Measurements from ENCODE around the gene HAO1.
"Not testable (repeated sequence)": the region's sequence is repeated elsewhere in the genome, so short reads cannot be mapped to it uniquely, and the experiment has no call there.

HAO1 gene

DNA sequence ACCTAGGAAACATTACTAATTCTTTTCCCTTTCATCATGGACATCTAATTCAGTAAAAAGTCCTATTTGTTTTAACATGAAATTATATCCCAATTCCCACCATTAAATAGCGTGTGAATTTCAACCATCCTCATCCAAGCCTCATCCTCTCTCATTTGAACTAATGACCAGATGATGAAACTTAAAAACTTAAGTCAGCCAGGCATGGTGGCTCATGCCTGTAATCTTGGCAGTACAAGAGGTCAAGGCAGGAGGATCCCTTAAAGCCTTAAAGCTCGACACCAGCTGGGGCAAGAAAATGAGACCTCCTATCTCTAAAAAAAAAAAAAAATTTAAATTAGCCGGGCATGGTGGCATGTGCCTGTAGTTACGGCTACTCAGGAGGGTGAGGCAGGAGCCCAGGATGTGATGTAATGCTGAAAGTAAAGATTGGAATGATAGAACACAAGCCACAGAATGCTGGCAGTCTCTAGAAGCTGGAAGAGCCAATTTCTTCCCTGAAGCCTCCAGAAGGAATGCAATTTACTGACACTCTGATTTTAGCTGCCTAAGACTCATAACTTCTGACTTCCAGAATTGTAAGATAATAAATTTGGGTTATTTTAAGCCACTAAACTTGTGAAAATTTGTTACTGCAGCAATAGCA lies 27.1 kb upstream of the HAO1 start:
- Histone ChIP-seq H3K27me3 (ENCODE audit: control insufficient read depth, insufficient read depth, low read length) (no peaks in the 10 kb centered on the region), H3K9me3 (ENCODE audit: control insufficient read depth, insufficient read depth, low read depth, low read length) (no peaks in the 10 kb centered on the region), H3K4me1 (ENCODE audit: control insufficient read depth, insufficient read depth, low read length) (no peaks in the 10 kb centered on the region), H3K4me3 (ENCODE audit: low read depth, low read length) (no peak overlapping the region), H3K27ac (ENCODE audit: low read depth, low read length) (no peak overlapping the region), H3K36me3 (ENCODE audit: control insufficient read depth, insufficient read depth, low read length) (no peaks in the 10 kb centered on the region), H3K9ac (ENCODE audit: low read length) (no peak overlapping the region)

DNA sequence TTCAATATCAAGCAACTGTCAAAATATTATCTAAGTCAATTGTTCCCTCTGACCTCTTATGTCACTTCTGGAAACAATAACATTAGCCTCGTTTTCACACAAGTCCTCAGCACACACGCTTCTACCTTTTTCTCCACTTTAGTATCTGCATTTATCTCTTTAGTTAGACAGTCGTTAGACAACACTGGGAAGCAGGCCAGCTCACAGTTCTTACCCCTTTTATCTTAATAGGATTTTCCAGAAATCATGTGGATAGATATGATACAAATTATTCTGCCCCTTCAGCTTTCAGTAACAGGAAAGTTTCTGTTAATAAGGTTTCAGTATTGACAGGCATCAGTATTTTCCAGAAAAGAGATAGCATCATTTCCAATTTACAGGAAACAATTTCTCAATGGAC lies 25.9 kb upstream of the HAO1 start:
- Histone ChIP-seq H3K27me3 (ENCODE audit: control insufficient read depth, insufficient read depth, low read length) (no peaks in the 10 kb centered on the region), H3K4me3 (ENCODE audit: low read depth, low read length) (no peak overlapping the region), H3K27ac (ENCODE audit: low read depth, low read length) (no peak overlapping the region), H3K9me3 (ENCODE audit: control insufficient read depth, insufficient read depth, low read depth, low read length) (no peaks in the 10 kb centered on the region), H3K4me1 (ENCODE audit: control insufficient read depth, insufficient read depth, low read length) (no peaks in the 10 kb centered on the region), H3K9ac (ENCODE audit: low read length) (no peak overlapping the region), H3K36me3 (ENCODE audit: control insufficient read depth, insufficient read depth, low read length) (no peaks in the 10 kb centered on the region)

DNA sequence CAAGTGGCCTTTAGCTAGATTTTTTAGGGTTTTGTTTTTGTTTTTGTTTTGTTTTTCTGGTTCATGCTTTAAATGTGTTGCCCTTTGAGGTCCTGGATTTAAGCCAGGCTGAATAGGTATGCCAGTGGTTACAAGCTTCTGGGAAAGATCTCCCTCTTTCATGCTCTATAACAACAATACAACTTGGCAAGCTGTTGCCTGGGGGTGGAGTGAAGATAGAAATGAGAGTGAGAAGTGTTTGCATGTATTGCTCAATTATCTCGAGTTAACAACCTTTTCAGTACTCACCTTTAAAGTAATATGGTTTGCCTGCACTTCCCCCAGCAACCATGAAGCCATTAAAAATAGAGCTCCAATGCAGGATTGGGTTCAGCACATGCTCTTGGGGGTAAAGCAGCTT lies 19.2 kb upstream of the HAO1 start:
- H3K4me1 ChIP-seq (ENCODE audit: control insufficient read depth, insufficient read depth, low read length) = no peaks in the 10 kb centered on the region
- no peak overlapping the region for H3K4me3 ChIP-seq (ENCODE audit: low read depth, low read length)
- H3K27me3 ChIP-seq (ENCODE audit: control insufficient read depth, insufficient read depth, low read length) = no peaks in the 10 kb centered on the region
- no peaks in the 10 kb centered on the region for H3K36me3 ChIP-seq (ENCODE audit: control insufficient read depth, insufficient read depth, low read length)
- H3K9ac ChIP-seq (ENCODE audit: low read length) = no peak overlapping the region
- H3K9me3 ChIP-seq (ENCODE audit: control insufficient read depth, insufficient read depth, low read depth, low read length) = peaks cover 23% of the 10 kb centered on the region
- H3K27ac ChIP-seq (ENCODE audit: low read depth, low read length) = no peak overlapping the region

DNA sequence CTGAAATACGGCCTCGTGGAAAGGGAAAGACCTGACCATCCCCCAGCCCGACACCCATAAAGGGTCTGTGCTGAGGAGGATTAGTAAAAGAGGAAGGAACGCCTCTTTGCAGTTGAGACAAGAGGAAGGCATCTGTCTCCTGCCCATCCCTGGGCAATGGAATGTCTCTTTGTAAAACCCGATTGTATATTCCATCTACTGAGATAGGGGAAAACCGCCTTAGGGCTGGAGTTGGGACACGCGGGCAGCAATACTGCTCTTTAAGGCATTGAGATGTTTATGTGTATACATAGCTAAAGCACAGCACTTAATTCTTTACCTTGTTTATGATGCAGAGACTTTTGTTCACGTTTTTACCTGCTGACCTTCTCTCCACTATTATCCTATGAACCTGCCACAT lies 16.3 kb upstream of the HAO1 start:
- not testable (repeated sequence) for H3K27ac ChIP-seq (ENCODE audit: low read depth, low read length); H3K4me3 ChIP-seq (ENCODE audit: low read depth, low read length); H3K27me3 ChIP-seq (ENCODE audit: control insufficient read depth, insufficient read depth, low read length); H3K4me1 ChIP-seq (ENCODE audit: control insufficient read depth, insufficient read depth, low read length); H3K36me3 ChIP-seq (ENCODE audit: control insufficient read depth, insufficient read depth, low read length); H3K9ac ChIP-seq (ENCODE audit: low read length)
- peaks cover 23% of the 10 kb centered on the region for H3K9me3 ChIP-seq (ENCODE audit: control insufficient read depth, insufficient read depth, low read depth, low read length)

DNA sequence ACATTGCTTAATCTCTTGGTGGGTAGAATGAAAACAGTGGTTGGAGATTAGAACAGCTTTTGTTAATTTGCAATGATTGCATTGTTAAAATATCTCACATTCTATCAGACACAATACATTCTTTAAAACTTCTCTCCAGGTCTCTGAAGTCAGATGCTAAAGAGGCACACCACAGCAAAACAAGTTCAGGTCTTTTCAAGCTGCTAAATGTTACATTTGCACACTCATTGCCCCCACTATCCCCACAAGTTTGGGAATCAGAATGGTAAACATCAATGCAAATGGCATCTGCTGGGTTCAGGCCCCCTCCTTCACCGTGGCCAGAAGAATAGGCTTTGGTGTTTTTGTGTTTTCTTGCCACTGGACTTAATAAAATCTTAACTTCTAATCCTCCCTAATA lies 10.1 kb upstream of the HAO1 start:
- 0 out of 2 replicates have a peak, but pooled peaks cover 10% of the 10 kb centered on the region for H3K9me3 ChIP-seq (ENCODE audit: control insufficient read depth, insufficient read depth, low read depth, low read length)
- H3K36me3 ChIP-seq (ENCODE audit: control insufficient read depth, insufficient read depth, low read length) = no peaks in the 10 kb centered on the region

DNA sequence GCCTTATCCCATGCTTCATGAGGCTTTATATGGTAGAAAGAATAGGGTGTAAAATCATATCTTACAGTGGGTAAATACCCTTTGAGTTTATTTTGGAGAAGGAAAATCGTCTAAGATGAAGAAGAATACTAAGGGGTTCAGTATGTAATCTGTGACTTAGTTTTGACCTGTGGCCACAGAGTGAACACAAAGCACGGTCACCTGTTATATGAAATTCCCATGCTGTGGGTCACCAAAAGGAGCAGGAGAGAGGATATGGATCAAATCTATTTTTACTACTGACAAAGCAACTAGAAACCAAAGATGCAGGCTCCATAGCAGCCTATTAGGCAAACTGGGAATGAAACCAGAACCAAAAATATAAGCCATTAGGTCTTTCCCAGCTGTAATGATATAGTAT lies 3.6 kb upstream of the HAO1 start:
- H3K4me1 ChIP-seq (ENCODE audit: control insufficient read depth, insufficient read depth, low read length) = no peaks in the 10 kb centered on the region
- no peak overlapping the region for H3K4me3 ChIP-seq (ENCODE audit: low read depth, low read length)
- H3K9ac ChIP-seq (ENCODE audit: low read length) = no peak overlapping the region
- H3K27ac ChIP-seq (ENCODE audit: low read depth, low read length) = no peak overlapping the region
- H3K9me3 ChIP-seq (ENCODE audit: control insufficient read depth, insufficient read depth, low read depth, low read length) = peaks cover 25% of the 10 kb centered on the region
- no peaks in the 10 kb centered on the region for H3K36me3 ChIP-seq (ENCODE audit: control insufficient read depth, insufficient read depth, low read length)
- H3K27me3 ChIP-seq (ENCODE audit: control insufficient read depth, insufficient read depth, low read length) = no peaks in the 10 kb centered on the region

More for the DNA sequence above, 10.1 kb upstream of the HAO1 start:
- no peak overlapping the region for H3K27ac ChIP-seq (ENCODE audit: low read depth, low read length)
- H3K9ac ChIP-seq (ENCODE audit: low read length) = no peak overlapping the region
- H3K4me1 ChIP-seq (ENCODE audit: control insufficient read depth, insufficient read depth, low read length) = no peaks in the 10 kb centered on the region
- no peaks in the 10 kb centered on the region for H3K27me3 ChIP-seq (ENCODE audit: control insufficient read depth, insufficient read depth, low read length)
- no peak overlapping the region for H3K4me3 ChIP-seq (ENCODE audit: low read depth, low read length)

DNA sequence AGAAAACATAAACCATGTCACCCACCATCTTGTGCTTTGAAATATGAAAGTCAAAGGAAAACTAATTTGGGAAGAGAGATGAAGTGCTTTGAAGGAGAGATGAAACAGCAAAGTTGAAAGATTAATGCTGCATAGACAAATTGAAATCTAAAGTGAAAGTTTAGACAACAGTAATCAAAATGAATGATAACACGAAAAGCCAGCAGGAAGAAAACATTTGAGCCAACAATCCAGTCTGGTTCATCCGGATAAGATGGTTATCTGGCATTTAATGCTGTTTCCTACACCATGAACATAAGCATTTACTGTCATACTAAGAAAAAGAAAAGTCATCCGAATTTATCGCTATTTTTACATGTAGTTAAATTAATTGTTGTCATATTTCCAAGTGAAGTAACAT lies 595 bp downstream of the HAO1 start:
- Histone ChIP-seq H3K27ac (ENCODE audit: low read depth, low read length) (no peak overlapping the region), H3K9ac (ENCODE audit: low read length) (no peak overlapping the region), H3K9me3 (ENCODE audit: control insufficient read depth, insufficient read depth, low read depth, low read length) (peaks cover 15% of the 10 kb centered on the region)

DNA sequence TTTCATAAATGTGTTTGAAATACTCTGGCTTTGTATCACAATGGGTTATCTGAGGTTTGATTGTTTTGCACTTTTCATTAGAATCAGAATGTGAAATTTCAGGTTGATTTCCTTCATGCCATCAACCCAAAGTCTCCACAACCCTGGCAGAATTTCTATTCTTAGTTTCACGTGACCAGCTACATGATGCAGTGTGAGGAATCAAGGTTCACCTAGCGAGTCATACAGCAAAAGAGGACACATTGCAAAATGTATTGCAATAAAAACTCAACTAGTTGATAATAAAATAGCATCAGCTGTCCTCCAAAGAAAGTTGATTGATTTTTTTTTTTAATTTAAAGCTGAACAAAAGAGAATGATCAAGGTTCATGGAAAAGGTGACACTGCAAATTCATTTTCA lies 2.2 kb downstream of the HAO1 start:
- no peaks in the 10 kb centered on the region for H3K36me3 ChIP-seq (ENCODE audit: control insufficient read depth, insufficient read depth, low read length)
- no peak overlapping the region for H3K27ac ChIP-seq (ENCODE audit: low read depth, low read length)
- H3K4me3 ChIP-seq (ENCODE audit: low read depth, low read length) = no peak overlapping the region
- no peak overlapping the region for H3K9ac ChIP-seq (ENCODE audit: low read length)
- H3K27me3 ChIP-seq (ENCODE audit: control insufficient read depth, insufficient read depth, low read length) = no peaks in the 10 kb centered on the region
- no peaks in the 10 kb centered on the region for H3K4me1 ChIP-seq (ENCODE audit: control insufficient read depth, insufficient read depth, low read length)
- H3K9me3 ChIP-seq (ENCODE audit: control insufficient read depth, insufficient read depth, low read depth, low read length) = peaks cover 15% of the 10 kb centered on the region

More for the DNA sequence above, 595 bp downstream of the HAO1 start:
- Histone ChIP-seq H3K36me3 (ENCODE audit: control insufficient read depth, insufficient read depth, low read length) (no peaks in the 10 kb centered on the region), H3K4me3 (ENCODE audit: low read depth, low read length) (no peak overlapping the region), H3K4me1 (ENCODE audit: control insufficient read depth, insufficient read depth, low read length) (no peaks in the 10 kb centered on the region), H3K27me3 (ENCODE audit: control insufficient read depth, insufficient read depth, low read length) (no peaks in the 10 kb centered on the region)

DNA sequence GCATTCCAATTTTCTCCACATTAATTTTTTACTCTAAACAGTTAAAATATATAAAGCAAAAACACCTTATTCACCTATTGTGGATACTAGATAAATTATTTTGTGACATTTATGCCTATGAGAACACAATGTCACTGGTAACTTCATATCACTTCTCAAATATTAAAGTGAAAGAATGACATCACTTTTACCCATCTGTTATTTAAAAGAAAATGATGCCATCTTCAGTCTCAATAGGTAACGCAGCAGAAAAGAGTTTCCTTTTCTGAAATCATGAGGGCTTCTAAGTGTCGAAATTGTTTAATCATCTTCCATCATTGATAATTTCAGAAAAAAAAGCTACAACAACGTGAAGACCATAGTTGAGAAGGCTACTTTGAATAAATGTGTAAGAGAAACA lies 2.9 kb downstream of the HAO1 start:
- Histone ChIP-seq H3K9ac (ENCODE audit: low read length) (no peak overlapping the region), H3K36me3 (ENCODE audit: control insufficient read depth, insufficient read depth, low read length) (no peaks in the 10 kb centered on the region), H3K27ac (ENCODE audit: low read depth, low read length) (no peak overlapping the region), H3K9me3 (ENCODE audit: control insufficient read depth, insufficient read depth, low read depth, low read length) (peaks cover 12% of the 10 kb centered on the region), H3K27me3 (ENCODE audit: control insufficient read depth, insufficient read depth, low read length) (no peaks in the 10 kb centered on the region), H3K4me3 (ENCODE audit: low read depth, low read length) (no peak overlapping the region), H3K4me1 (ENCODE audit: control insufficient read depth, insufficient read depth, low read length) (no peaks in the 10 kb centered on the region)

DNA sequence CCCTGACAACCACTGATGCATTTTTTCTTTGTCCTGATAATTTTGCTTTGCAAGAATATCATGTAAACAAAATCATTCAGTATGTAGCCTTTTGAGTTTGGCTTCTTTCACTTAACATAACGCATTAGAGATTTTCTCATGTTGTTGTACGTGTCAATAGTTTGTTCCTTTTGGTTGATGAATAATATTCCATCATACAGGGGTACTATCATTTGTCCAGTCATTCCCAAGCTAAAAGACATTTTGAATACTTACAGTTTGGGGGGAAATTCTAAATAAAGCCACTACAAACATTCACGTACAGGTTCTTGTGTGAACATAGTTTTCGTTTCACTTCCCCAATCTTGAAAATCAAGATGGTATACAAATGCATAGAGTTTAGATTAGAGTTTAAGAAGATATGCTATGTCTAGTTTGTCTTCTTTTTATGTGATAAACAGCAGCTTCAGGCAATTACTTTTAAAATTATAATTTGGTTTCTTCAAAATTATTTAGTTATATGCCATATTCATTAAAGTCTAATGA lies 5.2 kb downstream of the HAO1 start:
- Histone ChIP-seq H3K36me3 (ENCODE audit: control insufficient read depth, insufficient read depth, low read length) (no peaks in the 10 kb centered on the region), H3K27me3 (ENCODE audit: control insufficient read depth, insufficient read depth, low read length) (no peaks in the 10 kb centered on the region), H3K9me3 (ENCODE audit: control insufficient read depth, insufficient read depth, low read depth, low read length) (no peaks in the 10 kb centered on the region), H3K9ac (ENCODE audit: low read length) (no peak overlapping the region), H3K27ac (ENCODE audit: low read depth, low read length) (no peak overlapping the region), H3K4me1 (ENCODE audit: control insufficient read depth, insufficient read depth, low read length) (no peaks in the 10 kb centered on the region), H3K4me3 (ENCODE audit: low read depth, low read length) (no peak overlapping the region)

DNA sequence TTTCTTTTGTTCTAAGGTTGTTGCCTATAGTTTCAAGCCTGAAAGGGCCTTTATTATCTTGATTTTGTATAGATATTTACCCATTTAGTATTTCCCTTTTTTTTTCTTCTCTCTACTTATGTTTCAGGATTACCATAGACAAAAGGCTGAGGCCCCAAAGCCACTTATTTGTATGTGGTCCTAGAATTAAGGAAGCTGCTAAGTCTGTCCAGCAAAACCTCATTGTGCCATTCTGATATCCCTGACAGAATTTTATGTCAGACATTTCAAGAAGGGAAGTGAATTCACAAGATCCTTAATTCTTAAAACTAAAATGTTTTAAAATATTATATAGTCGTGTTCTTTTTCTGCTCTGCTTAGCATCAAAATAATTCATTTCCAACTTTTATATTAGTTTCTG lies 6.9 kb downstream of the HAO1 start:
- Histone ChIP-seq H3K36me3 (ENCODE audit: control insufficient read depth, insufficient read depth, low read length) (no peaks in the 10 kb centered on the region), H3K9me3 (ENCODE audit: control insufficient read depth, insufficient read depth, low read depth, low read length) (no peaks in the 10 kb centered on the region), H3K27ac (ENCODE audit: low read depth, low read length) (no peak overlapping the region), H3K27me3 (ENCODE audit: control insufficient read depth, insufficient read depth, low read length) (no peaks in the 10 kb centered on the region), H3K4me1 (ENCODE audit: control insufficient read depth, insufficient read depth, low read length) (no peaks in the 10 kb centered on the region), H3K4me3 (ENCODE audit: low read depth, low read length) (no peak overlapping the region), H3K9ac (ENCODE audit: low read length) (no peak overlapping the region)
